ENCODE measurements around the gene MAMLD1. TPM values are rescaled to one million over a fixed set of nuclear protein-coding genes. Genes with fewer than 3 reads are reported as not detected.

MAMLD1 gene
- total RNA-seq, 1 experiment from 2014 or later, result 0.74 TPM

DNA sequence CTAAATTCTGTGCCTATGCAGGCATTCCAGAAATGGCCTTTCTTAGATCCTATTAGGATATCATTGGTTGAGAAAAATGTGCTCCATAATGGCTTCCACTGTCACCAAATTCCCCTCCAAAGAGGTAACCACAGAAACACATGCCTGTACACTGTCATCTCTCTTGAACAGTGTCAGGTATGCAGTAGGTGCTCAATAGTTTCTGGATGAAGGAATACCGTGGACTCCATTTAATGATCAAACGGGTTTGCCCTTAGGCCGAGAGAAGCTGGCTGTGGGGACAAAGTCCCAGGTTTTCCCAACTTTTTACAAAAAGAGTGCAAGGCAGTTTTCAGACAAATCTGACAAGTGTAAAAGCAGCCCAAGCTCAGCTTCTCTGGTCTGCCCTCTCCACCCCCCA, 188.8 kb downstream of the MAMLD1 start:
- no peak for DNase-seq (ENCODE audit: extremely low read depth, low read depth)

DNA sequence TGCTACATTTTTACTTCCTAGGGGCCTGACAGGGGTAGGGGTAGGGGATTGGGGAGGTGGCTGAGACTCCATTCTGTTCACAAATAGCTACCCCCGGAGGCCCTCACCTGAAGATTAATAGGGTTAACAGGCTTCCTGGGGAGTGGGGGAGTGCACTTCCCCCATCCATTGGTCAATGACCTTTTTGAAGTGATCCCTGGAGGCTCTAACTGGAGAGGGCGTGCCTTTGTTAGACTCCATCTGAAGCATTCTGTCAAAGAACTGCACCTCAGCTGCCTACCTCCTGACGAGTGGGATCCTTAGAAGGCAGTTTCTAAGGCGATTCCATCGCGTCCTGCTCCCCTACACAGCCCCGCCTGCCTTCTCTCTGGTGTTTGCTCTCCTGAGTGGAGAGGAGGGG, 195.3 kb downstream of the MAMLD1 start:
- DNase-seq (ENCODE audit: extremely low read depth, low read depth), result no peak

Other genes with a start within 250 kb of the MAMLD1 start
- 8.3 and 12.2 TPM in 2 replicates for gene MTM1, start 205.3 kb downstream of the MAMLD1 start, total RNA-seq (2014; rRNA removed; shearing (Covaris generic))

Measured in NCI-H460 (cell line).